ENCODE data around the gene GATA6. TPM values are rescaled to one million over a fixed set of nuclear protein-coding genes. Genes with fewer than 3 reads are reported as not detected.
"Not testable (repeated sequence)": the region's sequence is repeated elsewhere in the genome, so short reads cannot be mapped to it uniquely, and the experiment has no call there.

GATA6 gene
- total RNA-seq, 1 experiment from 2014 or later: 54.6 TPM

DNA sequence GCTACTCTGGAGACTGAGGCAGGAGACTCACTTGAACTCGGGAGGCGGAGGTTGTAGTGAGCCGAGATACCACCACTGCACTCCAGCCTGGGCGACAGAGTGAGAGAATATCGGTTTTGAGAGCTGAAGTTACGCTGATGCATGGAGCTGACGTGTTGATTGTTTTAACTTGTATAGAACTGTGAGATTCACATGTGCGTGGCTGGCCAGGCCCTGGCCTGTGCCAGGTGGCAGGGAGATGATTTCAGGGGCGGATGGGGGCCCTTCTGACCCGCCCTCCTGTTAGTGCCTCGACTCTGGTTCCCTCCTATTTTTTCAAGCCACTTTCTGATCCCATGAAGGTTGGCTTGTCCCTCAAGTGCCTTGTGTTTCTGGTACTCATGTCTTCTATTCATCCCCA lies 25.7 kb downstream of the GATA6 start:
- H3K4me1 Mint-ChIP-seq (ENCODE audit: low read depth, unreplicated experiment): peaks cover 86% of the 10 kb centered on the region

DNA sequence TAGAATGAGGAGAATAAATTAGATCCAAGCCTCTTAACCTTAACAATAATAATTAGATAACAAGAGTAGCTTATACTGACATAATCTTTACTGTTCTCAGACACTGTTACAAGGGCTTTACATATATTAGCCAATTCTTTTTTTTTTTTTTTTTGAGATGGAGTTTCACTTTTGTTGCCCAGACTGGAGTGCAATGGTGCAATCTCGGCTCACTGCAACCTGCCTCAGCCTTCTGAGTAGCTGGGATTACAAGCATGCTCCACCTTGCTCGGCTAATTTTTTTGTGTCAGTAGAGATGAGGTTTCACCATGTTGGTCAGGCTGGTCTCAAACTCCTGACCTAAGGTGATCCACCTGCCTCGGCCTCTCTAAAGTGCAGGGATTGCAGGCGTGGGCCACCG lies 27.6 kb downstream of the GATA6 start:
- H3K27ac Mint-ChIP-seq (ENCODE audit: unreplicated experiment): peak overlapping the region; percentile 65
- H3K27me3 Mint-ChIP-seq (ENCODE audit: unreplicated experiment); BruUV-seq (replicated peaks); H3K9me3 Mint-ChIP-seq (ENCODE audit: low read depth, unreplicated experiment); H3K4me3 Mint-ChIP-seq (ENCODE audit: low read depth, unreplicated experiment); intact Hi-C loops (cut with micrococcal nuclease; ENCODE audit: unreplicated experiment); DNase-seq: not testable (repeated sequence)
- H3K4me1 Mint-ChIP-seq (ENCODE audit: low read depth, unreplicated experiment): peaks cover 72% of the 10 kb centered on the region
- H3K36me3 Mint-ChIP-seq (ENCODE audit: insufficient read depth, unreplicated experiment): peaks cover 94% of the 10 kb centered on the region
- CTCF ChIA-PET: interaction anchor here (0.5 to 1.3 kb wide), 8 partner anchors 10 to 1176 kb away, joined by 3 to 5 read pairs (median 3); no protein-coding TSS in a partner anchor

More for the DNA sequence above, 25.7 kb downstream of the GATA6 start:
- CTCF ChIA-PET: interaction anchor here (0.6 kb wide), 1 partner anchor 177 kb away, joined by 3 read pairs; no protein-coding TSS in a partner anchor
- H3K9me3 Mint-ChIP-seq (ENCODE audit: low read depth, unreplicated experiment): no peaks in the 10 kb centered on the region
- TF ChIP-seq, protein P1, sequence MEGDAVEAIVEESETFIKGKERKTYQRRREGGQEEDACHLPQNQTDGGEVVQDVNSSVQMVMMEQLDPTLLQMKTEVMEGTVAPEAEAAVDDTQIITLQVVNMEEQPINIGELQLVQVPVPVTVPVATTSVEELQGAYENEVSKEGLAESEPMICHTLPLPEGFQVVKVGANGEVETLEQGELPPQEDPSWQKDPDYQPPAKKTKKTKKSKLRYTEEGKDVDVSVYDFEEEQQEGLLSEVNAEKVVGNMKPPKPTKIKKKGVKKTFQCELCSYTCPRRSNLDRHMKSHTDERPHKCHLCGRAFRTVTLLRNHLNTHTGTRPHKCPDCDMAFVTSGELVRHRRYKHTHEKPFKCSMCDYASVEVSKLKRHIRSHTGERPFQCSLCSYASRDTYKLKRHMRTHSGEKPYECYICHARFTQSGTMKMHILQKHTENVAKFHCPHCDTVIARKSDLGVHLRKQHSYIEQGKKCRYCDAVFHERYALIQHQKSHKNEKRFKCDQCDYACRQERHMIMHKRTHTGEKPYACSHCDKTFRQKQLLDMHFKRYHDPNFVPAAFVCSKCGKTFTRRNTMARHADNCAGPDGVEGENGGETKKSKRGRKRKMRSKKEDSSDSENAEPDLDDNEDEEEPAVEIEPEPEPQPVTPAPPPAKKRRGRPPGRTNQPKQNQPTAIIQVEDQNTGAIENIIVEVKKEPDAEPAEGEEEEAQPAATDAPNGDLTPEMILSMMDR (IDR thresholded peaks at IDR 0.05; ENCODE audit: unreplicated experiment): no peak
- no peak for DNase-seq
- no peaks in the 10 kb centered on the region for H3K27me3 Mint-ChIP-seq (ENCODE audit: unreplicated experiment)
- H3K36me3 Mint-ChIP-seq (ENCODE audit: insufficient read depth, unreplicated experiment): peaks cover 88% of the 10 kb centered on the region
- H3K4me3 Mint-ChIP-seq (ENCODE audit: low read depth, unreplicated experiment): peak overlapping the region; percentile 64
- no TSS peak for BruUV-seq (replicated peaks)
- H3K27ac Mint-ChIP-seq (ENCODE audit: unreplicated experiment): peak overlapping the region; percentile 94
- intact Hi-C loops (cut with micrococcal nuclease; ENCODE audit: unreplicated experiment): no loop called here

DNA sequence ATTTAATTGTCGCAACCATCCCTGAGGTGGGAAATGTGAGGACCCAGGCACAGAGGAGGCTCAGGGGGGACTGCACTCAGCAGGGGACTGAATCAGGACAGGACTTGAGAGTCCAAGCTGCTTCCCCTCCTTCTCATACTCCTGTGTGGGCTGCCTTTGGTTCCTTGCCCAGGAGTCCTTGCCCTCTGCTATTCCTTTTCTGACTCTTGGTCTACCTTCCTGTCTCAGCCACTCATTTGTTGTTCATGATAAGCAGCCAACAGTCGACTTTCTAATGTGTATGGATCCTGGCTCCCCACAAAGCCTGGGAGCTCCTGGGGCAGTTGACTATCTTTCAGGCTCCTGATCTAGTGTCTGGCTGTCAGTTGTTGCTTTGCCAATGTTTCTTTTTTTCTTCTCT lies 28.3 kb downstream of the GATA6 start:
- Mint-ChIP-seq H3K36me3 (ENCODE audit: insufficient read depth, unreplicated experiment) (peaks cover 95% of the 10 kb centered on the region), H3K27ac (ENCODE audit: unreplicated experiment) (peak overlapping the region; percentile 65), H3K9me3 (ENCODE audit: low read depth, unreplicated experiment) (no peaks in the 10 kb centered on the region), H3K4me1 (ENCODE audit: low read depth, unreplicated experiment) (peaks cover 71% of the 10 kb centered on the region), H3K27me3 (ENCODE audit: unreplicated experiment) (no peaks in the 10 kb centered on the region), H3K4me3 (ENCODE audit: low read depth, unreplicated experiment) (peak overlapping the region; percentile 4)
- TF ChIP-seq, protein P1 (IDR thresholded peaks at IDR 0.05; ENCODE audit: unreplicated experiment): no peak
- intact Hi-C loops (cut with micrococcal nuclease; ENCODE audit: unreplicated experiment): no loop called here
- no peak for DNase-seq
- CTCF ChIA-PET: interaction anchor here (0.6 to 1.1 kb wide), 5 partner anchors 9 to 1177 kb away, joined by 3 to 5 read pairs (median 3); no protein-coding TSS in a partner anchor
- BruUV-seq (replicated peaks): no TSS peak

DNA sequence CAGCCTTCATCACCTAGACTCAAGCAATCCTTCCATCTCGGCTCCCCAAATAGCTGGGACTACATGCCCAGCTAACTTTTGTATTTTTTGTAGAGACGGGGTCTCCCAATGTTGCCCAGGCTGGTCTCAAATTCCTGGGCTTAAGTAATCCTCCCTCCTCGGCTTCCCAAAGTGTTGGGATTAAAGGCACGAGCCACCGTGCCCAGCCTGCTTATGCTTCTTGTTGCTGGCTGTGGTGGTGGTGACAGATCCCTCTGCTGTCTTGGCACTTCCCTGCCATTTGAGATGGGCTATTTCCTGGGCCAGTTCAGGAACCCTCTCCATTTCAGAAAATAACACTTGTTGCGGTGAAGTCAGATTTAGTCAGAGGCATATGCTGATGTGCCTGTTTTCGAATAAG lies 28.8 kb downstream of the GATA6 start:
- Mint-ChIP-seq H3K36me3 (ENCODE audit: insufficient read depth, unreplicated experiment) (peaks cover 95% of the 10 kb centered on the region), H3K27me3 (ENCODE audit: unreplicated experiment) (no peaks in the 10 kb centered on the region), H3K9me3 (ENCODE audit: low read depth, unreplicated experiment) (no peaks in the 10 kb centered on the region), H3K27ac (ENCODE audit: unreplicated experiment) (peak overlapping the region; percentile 65), H3K4me1 (ENCODE audit: low read depth, unreplicated experiment) (peaks cover 71% of the 10 kb centered on the region), H3K4me3 (ENCODE audit: low read depth, unreplicated experiment) (no peak overlapping the region)
- CTCF ChIA-PET: interaction anchor here (0.6 to 0.9 kb wide), 2 partner anchors 22 to 103 kb away, joined by 3 read pairs; no protein-coding TSS in a partner anchor
- DNase-seq: no peak
- TF ChIP-seq, protein P1 (IDR thresholded peaks at IDR 0.05; ENCODE audit: unreplicated experiment): no peak
- intact Hi-C loops (cut with micrococcal nuclease; ENCODE audit: unreplicated experiment): no loop called here
- BruUV-seq (replicated peaks): no TSS peak

DNA sequence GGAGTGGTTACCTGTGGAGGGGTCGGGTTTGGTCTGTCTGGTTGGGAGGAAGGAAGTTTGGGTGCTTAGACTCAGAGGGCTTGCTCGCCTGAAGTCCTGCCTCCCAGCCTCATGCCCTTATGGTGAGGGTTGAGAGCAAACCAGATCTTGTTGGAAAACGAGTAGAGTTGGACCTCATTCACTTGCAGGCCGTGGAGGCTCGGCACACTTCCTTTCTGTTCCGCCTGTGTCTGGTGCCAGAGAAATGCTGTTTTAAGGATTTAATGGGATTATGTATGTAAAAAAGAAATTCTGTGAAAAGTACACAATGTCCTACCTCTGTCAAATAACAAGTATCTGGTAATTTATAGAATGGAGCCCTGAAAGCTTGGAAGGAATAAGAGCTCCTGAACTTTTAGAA lies 29.6 kb downstream of the GATA6 start:
- Mint-ChIP-seq H3K36me3 (ENCODE audit: insufficient read depth, unreplicated experiment) (peaks cover 94% of the 10 kb centered on the region), H3K4me1 (ENCODE audit: low read depth, unreplicated experiment) (peaks cover 71% of the 10 kb centered on the region), H3K9me3 (ENCODE audit: low read depth, unreplicated experiment) (no peaks in the 10 kb centered on the region), H3K27ac (ENCODE audit: unreplicated experiment) (peak overlapping the region; percentile 60), H3K27me3 (ENCODE audit: unreplicated experiment) (no peaks in the 10 kb centered on the region), H3K4me3 (ENCODE audit: low read depth, unreplicated experiment) (no peak overlapping the region)
- CTCF ChIA-PET: interaction anchor here (0.6 to 0.7 kb wide), 2 partner anchors 12 to 102 kb away, joined by 3 to 6 read pairs; no protein-coding TSS in a partner anchor
- DNase-seq: no peak
- intact Hi-C loops (cut with micrococcal nuclease; ENCODE audit: unreplicated experiment): no loop called here
- TF ChIP-seq, protein P1 (IDR thresholded peaks at IDR 0.05; ENCODE audit: unreplicated experiment): no peak
- BruUV-seq (replicated peaks): no TSS peak

All from Calu3 (cell line).